Right hindlimb (tissue), 1 donor: ENCODE measurements around the gene ADAMTS9.
"Not testable (repeated sequence)": the region's sequence is repeated elsewhere in the genome, so short reads cannot be mapped to it uniquely, and the experiment has no call there.

ENCODE experiments used
- DNase-seq: peaks from one replicate; pipeline ENCODE4 v3.0.0-alpha.2; 2018

The ADAMTS9 gene

DNA sequence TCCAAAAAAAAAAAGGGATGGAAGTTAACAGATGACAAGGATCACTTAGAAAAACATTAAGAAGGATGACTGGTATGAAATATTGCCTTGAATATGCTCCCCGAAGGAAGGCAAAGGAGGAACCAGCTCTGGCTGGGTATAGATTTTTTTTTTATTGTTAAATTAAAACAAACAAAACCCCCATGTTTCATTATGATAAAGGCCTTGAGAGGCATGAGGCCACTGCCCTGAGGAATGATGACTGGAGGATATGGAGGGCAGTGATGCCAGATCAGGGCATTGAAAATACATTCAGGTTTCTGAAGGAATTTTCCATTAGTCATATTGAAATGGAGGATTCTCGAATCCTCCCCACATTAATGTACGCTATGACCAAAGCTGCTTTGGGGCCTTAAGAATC, 120.9 kb downstream of the ADAMTS9 start:
- DNase-seq: no peak

DNA sequence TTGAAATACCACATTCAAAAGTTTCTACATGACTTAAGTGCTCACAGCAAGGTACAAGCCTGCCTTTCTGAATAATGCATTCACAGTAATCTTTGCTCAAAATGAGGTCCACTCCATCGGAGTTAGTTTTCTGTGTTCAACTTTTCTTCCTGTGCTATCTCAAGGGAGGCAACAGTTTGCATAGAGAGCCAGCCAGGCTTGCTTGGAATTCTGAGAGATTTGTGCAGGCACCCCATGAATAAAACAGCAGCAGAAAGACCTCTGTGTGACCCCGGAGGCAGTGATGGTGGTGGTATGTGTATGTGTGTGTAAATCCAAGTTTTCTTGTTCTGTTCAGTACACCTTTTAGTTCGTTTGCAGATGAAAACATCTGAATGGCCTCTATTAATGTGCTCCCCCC, 124.0 kb downstream of the ADAMTS9 start:
- no peak for DNase-seq

DNA sequence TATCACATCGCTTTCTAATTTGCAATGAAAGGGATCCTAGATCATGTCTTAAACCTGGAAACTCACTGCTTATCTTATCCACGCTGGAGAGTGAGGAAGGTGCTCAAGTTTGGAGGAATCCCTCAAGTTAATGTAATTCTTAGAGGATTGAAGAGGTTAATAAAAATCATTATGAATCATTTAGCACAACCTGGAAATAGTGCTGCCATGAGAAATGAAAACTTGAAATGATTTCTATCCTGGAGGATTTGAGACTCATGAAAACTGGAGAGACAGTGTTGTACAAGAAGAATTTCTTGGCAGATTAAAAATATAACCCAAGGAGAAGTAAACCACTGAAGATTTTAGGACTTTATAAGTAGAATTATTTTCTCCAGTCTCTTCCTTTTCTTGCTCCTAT, 125.9 kb downstream of the ADAMTS9 start:
- DNase-seq: no peak

DNA sequence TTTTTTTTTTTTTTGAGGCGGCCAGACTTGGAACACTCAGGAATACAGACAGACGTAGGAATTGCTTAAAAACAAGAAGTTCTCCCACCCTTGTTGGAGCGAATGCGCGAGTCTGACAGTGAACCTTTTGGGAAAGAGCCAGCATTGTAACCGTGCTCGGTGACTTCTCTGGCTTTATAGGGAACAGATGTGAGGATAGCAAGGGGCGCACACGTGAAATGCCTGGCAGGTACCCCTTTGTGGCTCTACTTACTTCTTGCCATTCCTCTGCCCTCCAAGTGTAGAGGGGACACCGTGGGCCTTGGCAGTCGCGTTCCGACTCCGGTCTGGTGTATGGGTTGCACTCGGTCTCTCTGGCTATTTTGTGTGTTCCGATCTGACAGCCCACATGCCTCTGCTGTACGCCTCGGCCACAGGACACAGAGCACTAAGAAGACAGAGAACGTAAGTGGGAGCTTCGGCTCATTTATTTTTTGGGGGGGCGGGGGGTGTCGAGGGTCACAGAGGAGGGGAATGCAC, 126.4 kb downstream of the ADAMTS9 start:
- DNase-seq: peak; percentile 61

DNA sequence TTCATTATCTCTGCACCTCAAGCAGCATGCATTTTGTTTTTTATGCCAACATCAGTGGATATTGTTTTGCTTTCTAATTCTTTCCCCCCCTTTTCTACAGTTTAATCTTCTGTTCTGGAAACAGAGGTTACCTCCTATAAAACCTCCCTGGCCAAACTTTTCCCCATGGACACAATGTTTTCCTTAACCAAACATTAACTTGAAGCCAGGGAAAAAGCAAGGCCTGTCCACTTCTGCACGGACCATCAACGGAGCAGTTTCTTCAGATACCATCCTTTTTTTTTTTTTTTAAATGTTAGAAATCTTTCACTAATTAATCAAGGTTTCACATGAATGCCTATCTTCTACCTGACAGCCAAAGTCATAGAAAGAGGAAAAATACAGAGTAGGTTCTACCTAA, 127.0 kb downstream of the ADAMTS9 start:
- no peak for DNase-seq

DNA sequence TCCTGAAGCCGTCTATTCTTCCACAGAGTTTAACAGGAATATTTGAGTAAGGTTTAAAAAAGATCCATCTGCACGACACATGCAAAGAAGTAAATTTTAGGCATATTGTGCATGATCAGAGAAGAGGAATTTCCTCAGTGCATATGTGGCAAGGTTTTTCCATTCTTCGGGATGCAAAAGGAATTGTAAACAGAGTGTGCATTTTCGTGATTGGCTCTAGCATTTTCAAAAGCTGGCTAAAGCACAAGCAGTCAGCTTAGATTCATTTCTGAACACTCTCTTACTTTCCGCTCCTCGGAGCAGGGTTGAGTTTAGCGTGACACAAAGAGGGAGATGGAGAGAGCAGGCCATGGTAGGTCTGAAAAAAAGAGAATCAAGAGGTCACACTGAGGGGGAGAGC, 128.2 kb downstream of the ADAMTS9 start:
- DNase-seq: no peak

DNA sequence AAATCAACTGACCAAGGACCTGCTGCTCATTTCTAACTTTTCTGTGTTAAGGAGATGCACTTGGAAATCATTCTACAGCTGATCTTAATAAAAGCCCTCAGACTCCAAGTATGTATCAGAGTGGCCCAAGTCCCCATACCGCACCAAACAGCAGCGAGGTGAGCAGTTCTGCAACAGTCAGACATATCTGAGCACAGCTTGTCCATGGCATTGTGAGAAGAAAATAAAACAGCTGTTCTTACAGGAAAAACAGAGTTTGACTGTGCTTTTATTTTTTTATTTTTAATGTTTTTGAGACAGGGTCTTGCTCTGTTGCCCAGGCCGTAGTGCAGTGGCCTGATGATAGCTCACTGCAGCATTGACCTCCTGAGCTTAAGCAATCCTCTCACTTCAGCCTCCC, 131.8 kb downstream of the ADAMTS9 start:
- DNase-seq: no peak

DNA sequence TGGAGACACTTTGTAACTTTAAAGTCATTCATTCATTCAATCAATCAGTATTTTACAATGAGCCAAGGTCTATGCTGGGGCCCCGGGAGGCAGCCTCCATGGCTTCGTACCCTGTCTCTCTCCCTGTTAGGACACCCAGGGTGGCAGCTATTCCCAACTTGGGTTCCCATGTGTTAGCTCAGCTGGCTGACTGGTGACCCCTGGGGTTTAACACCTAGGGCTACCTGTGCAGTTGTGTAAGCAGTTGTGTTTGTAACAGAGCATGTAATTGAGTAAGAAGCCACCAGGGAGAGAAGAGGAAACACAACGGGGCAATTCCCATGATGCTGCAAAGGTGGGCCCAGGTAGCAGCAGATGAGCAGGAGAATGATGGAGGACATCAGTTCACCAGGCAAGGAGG, 132.4 kb downstream of the ADAMTS9 start:
- no peak for DNase-seq

DNA sequence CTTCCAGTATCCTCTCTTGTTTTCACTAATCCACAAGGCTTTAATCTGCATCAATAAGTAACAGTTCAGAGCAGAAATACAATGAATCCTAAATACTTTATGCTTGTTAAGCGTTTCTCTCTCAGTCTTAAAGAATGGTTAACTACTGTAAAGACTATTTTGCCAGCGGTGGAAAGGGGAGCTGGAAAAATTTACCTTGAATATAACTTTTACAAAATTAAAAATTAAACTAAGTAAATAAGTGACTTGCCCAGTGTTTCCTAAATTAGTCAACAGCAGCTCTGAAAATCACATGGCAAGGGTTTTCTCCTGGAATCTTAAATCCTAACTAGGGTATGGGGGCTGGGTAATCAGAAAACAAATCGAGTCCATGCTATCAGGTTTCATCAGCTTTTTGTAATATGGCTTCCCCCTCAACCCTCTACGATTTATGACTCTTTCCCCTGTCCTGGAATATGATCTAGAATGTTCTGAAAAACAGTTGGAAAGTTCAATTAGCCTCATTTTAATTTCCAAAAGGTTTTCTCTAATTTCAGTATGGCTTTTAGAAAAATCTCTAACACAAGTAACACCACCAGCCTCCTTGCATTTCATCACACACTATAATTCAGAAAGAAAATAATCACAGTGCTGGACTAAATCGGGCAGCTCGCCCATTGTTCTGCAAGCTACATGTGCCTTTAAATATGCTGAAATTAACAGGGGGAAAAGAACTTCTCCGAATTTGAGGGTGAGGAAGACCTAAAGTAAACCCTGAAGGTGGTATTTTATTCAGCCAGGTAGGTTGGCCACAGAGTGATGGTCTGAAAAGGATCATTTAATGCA, 133.5 kb downstream of the ADAMTS9 start:
- no peak for DNase-seq

DNA sequence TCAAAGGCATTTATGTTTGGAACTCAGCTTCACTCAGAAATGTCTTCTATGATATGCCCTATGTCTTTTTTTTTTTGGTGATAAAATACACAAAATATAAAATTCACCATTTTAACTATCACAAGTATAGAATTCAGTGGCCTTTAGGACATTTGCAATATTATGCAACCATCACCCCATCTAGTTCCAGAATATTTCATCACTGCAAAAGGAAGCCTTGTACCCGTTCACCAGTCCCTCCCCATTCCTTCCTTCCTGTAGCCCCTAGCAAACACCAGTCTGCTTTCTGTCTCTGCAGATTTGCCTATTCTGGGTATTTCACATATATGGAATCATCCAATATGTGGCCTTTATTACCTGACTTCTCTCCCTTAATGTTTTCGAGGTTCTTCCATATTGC, 134.8 kb downstream of the ADAMTS9 start:
- no peak for DNase-seq

DNA sequence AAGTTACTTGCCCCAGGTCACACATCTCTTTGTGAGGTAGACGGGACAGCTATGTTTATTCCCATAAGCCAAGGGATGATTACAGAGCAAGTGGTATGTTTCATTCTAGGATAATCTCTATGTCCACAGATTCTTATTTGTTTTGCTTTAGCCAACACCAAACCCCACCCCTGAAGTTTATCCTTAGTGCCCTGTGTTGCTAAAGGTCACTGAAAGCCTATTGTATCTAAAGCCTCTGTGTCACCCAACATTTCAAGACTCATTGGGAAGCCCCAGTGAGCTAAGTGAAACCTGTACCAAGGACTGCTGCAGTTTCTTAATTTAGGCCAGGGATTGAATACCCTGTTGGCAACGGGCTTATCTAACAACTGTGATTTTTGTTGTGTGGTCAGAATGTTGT, 135.6 kb downstream of the ADAMTS9 start:
- DNase-seq: no peak

DNA sequence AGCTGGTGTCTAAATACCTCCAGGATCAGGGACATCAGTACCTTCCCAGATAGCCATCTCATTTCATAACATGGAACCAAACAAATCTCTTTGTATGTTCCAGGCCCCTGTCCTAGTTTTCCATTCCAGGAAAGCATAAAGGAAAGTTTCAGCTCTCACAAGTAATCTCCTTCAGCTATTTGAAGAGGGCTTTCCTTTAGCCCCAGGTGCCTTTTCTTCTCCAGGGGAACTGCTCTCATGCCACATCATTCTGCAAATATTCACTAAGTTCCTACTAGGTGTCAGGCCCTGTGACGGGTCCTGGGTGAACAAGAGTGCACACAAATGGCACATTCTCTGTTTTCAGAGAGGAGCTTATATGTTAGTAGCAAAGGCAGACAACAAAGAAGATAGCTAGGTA, 136.1 kb downstream of the ADAMTS9 start:
- no peak for DNase-seq

DNA sequence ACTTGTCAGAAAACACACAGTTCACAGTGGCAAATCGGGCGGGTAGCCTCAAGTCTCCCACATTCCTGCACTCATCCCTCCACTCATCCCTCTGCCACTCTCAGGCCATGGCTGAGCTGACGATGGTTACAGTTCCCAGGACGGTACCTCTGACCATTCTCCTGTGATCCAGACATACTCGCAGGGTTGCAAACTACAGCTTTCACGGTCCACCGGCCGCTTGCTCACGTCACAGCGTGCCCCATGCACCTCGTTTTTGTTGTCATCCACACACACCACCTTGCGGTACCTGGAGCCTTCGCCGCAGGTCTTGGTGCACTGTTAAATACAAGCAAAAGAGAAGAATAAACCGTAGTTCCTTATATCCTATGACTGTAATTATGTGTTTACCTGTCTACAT, 137.1 kb downstream of the ADAMTS9 start:
- DNase-seq: no peak

DNA sequence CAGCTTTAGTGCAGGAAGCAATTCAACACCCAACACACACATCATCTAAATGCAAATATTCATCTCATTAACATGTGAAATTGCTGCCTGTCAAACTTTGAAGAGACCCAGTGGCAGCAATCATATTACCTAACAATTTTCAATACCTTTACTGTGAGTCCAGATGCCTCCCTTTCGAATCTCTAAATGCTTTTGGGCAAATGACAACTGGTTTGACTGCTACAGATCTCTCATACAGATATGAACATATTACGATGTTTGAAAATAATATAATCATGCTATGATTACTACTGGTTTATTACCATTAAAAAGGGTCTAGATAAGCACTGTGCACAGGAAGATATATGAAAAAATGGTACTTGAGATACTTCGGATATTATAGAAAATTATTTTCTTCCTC, 137.9 kb downstream of the ADAMTS9 start:
- no peak for DNase-seq

DNA sequence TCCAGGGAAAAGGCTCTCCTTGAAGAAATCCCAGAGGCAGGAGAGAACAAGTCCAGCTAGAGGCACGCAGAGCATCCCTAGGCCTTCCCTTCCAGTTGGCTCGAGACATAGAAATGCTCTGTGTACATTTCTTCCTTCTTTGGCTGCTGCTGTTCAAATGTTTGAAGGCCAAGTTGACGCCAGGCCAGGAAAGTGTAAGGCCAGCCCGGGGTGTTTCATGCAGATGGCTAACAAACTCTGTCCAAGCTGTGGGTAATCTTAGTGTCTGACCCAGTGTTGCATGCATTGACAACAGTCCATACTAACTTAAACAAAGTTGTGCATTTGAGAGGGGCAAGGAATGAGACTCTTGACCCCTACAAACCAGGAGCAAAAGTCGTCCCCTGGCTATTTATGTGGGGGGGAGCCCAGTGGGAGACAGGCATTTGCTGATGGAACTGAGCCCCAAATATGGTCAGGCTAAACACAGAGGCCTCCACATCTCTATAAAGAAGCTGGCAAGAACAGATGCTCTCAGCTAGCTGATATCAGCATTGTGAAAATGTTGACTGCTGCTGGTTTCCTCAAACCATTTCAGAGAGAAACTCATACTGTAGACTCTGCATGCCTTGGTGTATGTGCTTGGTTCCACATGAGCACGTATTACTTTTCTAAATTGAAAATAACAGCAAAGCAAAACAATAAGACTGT, 139.5 kb downstream of the ADAMTS9 start:
- peak; percentile 91 for DNase-seq

DNA sequence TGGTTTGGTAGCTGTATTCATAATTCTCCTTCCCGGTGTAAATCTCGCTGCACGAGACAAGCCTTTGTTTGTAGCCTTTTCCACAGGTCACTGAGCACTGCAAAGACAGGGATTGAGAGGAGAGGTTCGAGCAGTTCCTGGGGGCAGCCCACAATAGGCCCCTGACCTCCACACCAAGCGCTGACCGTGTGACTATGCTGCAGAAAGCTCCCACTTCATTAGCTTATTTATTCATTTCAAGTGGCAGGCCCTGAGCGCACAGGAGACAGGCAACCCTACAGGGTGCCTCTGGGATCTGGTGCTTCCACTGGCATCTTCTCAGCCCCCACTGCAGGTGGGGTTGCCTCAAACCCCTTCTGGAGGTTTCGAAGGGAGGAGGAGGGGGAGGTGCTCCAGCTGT, 140.9 kb downstream of the ADAMTS9 start:
- no peak for DNase-seq

DNA sequence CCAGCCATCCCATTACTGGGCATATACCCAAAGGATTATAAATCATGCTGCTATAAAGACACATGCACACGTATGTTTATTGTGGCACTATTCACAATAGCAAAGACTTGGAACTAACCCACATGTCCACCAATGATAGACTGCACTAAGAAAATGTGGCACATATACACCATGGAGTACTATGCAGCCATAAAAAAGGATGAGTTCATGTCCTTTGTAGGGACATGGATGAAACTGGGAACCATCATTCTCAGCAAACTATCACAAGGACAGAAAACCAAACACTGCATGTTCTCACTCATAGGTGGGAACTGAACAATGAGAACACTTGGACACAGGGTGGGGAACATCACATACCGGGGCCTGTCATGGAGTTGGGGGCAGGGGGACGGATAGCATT, 142.6 kb downstream of the ADAMTS9 start:
- DNase-seq: not testable (repeated sequence)

DNA sequence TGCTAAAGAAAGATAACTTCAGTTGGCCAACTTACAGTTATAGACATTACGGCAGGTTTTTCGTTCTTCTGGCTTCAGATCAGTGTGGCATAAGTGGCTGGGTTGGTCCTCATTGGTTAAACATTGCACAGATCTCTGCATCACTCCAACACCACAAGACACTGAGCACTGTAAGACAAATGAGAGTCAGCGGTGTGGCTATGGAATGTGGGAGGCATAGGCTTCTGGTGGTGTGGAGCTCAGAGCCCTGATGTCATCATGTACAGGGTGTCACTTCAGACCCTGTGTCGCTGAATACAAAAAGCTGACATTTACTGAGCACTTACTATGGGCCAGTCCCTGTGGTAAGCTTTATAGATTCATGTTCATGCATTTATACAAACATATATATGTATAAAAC, 146.0 kb downstream of the ADAMTS9 start:
- no peak for DNase-seq

DNA sequence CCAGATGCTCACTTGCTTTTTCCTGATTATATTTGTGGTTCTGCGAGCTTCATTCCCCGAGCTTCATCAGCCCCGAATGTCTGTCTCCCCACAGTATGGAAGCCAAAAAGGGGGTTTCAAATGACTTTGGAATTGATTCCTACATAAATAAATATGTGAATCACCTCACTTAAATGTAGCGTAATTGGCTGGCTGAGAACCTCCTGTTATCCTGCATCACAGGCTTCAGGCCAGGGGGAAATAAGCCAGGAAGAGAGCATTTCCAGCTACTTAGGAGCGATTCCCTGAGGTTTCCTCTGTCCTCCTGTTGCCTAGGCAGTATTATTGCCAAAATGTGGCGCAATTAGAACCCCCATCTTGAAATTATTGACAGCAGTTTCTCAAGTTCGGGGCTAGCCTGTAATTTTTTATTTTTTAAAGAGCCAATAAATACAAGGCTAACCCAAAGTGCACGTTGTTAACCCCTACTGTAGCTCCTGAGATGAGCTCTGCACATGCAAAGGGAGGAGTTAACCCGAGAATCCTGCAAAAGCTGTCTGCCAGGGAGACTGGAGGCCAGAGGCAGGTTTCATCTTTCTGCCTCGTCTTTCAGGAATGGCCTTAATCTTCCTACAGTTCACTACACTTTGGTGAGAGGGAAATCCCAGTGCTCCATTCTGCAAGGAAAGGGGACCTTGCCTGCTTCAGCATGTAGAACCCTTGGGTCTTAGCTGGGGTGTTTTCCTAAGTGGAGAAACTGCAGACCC, 148.2 kb downstream of the ADAMTS9 start:
- peak; percentile 92 for DNase-seq

DNA sequence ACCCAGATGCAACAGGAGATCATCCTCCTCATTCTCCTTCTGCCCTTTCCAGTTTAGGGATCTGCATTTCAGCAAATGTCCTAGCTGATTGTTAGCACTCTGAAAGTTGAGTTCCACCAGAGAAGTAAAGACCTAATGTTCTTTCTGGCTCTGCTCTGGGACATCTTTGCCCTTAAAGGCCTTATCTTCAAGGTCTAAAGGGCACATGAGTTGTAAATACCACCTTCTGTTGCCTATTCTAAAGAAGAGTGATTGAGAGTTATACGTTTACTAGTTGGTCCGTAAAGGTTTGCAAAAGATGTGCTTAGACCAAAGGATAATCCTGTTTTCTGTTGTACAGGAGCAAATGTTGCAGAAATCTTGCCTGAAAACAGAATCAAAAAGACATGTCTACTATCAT, 151.6 kb downstream of the ADAMTS9 start:
- DNase-seq: no peak

DNA sequence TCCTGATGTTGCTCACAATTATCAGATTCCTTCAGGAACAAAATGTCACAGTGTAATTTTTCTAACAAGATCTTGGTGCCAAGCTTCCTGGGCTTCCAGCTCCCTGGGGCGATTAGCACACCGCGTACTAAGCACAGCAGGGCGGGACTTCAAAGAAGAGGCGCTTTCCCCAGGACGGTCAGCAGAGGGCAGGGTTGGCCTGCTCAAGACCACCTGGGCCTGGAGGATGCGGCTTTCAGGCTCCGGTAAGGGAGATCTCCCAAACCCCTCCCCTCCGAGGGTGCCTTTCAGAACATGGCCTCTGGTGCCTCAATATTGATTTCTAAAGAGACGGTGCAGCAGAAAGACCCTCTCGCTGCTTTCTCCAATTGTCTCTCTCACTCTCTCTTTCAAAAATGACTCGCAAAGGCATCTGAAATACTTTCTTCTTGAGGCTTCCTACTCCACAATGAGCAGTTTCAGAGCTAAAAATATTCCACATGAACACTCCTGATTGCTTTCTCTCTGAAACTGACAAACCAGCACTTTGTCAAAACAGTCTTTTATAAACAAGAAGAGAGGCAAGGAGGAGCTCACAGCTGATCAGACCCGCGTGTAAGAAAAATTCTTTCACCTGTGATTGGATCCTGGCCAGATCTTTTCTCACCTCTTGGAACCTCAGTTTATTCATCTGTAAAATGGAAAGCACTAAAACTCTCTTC, 154.0 kb downstream of the ADAMTS9 start:
- peak; percentile 92 for DNase-seq

DNA sequence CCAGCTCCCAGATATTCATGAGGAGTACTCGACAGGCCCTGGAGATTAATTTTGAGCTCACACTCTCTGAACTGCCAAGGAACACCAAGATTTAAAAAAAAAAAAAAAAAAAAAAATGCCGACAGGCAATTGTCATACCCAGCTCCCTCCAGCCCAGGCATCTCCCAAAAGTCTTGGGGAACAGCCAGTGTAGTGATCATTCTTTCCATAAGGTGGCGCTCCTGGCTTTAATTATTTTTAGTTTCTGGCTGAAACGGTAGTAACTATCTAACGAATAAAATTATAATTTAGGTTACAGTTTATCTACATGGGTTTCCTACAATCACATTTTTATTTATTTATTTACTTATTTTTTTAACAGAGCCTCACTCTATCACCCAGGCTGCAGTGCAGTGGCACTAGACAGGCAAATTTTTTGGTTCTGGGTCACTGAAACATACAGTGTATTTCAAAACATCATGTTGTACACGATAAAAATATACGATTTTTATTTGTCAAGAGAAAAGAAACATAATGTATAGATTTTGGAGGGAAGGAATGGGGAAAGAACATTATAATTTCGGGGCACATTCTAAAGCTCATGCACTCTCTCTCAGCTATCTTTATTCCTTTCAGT, 157.3 kb downstream of the ADAMTS9 start:
- peak; percentile 70 for DNase-seq

DNA sequence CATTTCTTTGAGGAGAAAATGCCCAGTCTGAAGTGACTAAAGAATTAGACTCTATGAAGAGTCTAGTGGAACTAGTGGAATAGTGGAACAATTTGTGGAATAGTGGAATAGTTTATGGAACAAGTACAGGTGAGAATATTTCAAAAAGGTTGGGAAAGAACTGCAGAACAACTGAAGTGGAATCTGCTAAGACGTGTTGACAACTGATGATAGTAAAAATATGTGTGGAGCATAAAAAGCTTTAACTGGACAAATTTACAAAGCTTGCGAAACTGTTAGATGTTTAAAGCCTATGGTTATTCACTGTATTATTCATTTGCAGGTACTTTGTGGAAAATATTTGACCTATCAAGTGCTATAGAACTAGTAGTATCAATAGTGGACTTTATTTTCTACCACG, 164.5 kb downstream of the ADAMTS9 start:
- DNase-seq: no peak
